Endothelial cell (in vitro differentiated cells): ENCODE data around the gene SDR9C7. TPM values are rescaled to one million over a fixed set of nuclear protein-coding genes. Genes with fewer than 3 reads are reported as not detected.
"Not testable (repeated sequence)": the region's sequence is repeated elsewhere in the genome, so short reads cannot be mapped to it uniquely, and the experiment has no call there.

Experiments used
- DNase-seq: peaks from one replicate; pipeline ENCODE4 v3.0.0; 2021; ENCODE audit warnings: low spot score
- H3K27ac Mint-ChIP-seq: one replicate; pipeline ENCODE4 v1.8.0; 2021; ENCODE audit warnings: mixed read lengths, inconsistent platforms; ENCODE audit not compliant: unreplicated experiment
- H3K27me3 Mint-ChIP-seq: one replicate; pipeline ENCODE4 v1.8.0; 2021; ENCODE audit warnings: mild to moderate bottlenecking, moderate library complexity, mixed read lengths, inconsistent platforms; ENCODE audit not compliant: unreplicated experiment
- H3K36me3 Mint-ChIP-seq: one replicate; pipeline ENCODE4 v1.8.0; 2021; ENCODE audit warnings: mild to moderate bottlenecking, low read depth, mixed read lengths, inconsistent platforms; ENCODE audit not compliant: unreplicated experiment
- H3K4me1 Mint-ChIP-seq: one replicate; pipeline ENCODE4 v1.8.0; 2021; ENCODE audit warnings: mild to moderate bottlenecking, mixed read lengths, inconsistent platforms; ENCODE audit not compliant: unreplicated experiment
- H3K4me3 Mint-ChIP-seq: one replicate; pipeline ENCODE4 v1.8.0; 2021; ENCODE audit warnings: mild to moderate bottlenecking, mixed read lengths, inconsistent platforms; ENCODE audit not compliant: unreplicated experiment
- H3K9me3 Mint-ChIP-seq: one replicate; pipeline ENCODE4 v1.8.0; 2021; ENCODE audit warnings: mixed read lengths, inconsistent platforms; ENCODE audit not compliant: unreplicated experiment
- total RNA-seq: library from RNA; stranded (reverse); fragmentation: NEBNext Ultra II Directional; extraction: Animal tissue kit (Norgen Biotek cat#: 25700); gene quantifications from one replicate; pipeline ENCODE4 v1.2.1, GENCODE V29; 2021; ENCODE audit not compliant: unreplicated experiment
- TF ChIP-seq, protein P1 (sequence below): fragments of 200-600 bp; sonication (generic); IDR thresholded peaks from one replicate; pipeline ENCODE4 v1.5.0; 2021; ENCODE audit warnings: antibody characterized with exemption; ENCODE audit not compliant: unreplicated experiment

Gene SDR9C7
- total RNA-seq, 1 donor from 2014 or later, result not detected

DNA sequence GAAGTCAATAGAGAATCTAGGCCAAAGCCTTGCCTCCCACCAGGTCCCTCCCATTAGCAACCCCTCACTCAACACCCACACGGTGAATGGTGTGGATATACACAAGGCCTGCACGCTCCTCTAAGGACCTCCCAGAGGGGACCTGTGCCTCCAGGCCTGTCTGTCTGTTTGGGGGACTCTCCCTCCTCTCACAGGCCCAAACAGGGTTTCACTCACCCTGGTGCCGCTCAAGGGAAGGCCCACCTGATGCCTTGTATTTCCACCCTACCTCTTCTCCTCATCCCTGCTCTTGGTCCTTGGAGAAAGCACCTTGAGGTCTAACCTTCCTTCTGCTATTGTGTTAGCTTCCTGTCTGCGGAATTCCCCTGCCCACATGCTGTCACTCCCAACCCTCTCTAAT lies 4.4 kb downstream of the SDR9C7 start:
- no peak overlapping the region for H3K27ac Mint-ChIP-seq
- TF ChIP-seq, protein P1, sequence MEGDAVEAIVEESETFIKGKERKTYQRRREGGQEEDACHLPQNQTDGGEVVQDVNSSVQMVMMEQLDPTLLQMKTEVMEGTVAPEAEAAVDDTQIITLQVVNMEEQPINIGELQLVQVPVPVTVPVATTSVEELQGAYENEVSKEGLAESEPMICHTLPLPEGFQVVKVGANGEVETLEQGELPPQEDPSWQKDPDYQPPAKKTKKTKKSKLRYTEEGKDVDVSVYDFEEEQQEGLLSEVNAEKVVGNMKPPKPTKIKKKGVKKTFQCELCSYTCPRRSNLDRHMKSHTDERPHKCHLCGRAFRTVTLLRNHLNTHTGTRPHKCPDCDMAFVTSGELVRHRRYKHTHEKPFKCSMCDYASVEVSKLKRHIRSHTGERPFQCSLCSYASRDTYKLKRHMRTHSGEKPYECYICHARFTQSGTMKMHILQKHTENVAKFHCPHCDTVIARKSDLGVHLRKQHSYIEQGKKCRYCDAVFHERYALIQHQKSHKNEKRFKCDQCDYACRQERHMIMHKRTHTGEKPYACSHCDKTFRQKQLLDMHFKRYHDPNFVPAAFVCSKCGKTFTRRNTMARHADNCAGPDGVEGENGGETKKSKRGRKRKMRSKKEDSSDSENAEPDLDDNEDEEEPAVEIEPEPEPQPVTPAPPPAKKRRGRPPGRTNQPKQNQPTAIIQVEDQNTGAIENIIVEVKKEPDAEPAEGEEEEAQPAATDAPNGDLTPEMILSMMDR, result no peak
- H3K9me3 Mint-ChIP-seq, result no peaks in the 10 kb centered on the region
- H3K4me1 Mint-ChIP-seq, result peaks cover 29% of the 10 kb centered on the region
- H3K36me3 Mint-ChIP-seq, result peaks cover 2% of the 10 kb centered on the region
- H3K4me3 Mint-ChIP-seq, result no peak overlapping the region
- DNase-seq, result no peak
- peaks cover 6% of the 10 kb centered on the region for H3K27me3 Mint-ChIP-seq

DNA sequence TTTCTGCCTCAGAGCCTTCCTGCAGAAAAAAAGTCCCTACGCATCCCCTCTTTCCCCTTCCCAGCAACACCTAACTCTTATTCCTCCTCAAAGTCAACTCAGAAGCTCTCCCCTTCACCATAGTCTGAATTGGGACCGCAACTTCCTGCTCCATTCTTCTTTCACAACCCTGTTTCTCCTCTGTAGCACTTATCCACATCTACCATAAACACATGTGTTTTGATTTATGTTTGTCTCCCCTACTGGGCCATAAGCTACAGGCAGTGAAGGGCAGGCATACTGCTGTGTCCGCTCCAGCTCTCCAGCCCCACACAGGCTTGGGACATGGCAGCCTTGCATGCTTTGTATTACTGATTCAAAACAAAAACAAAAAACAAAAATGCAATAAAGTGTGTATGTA lies 5.9 kb downstream of the SDR9C7 start:
- DNase-seq, result no peak
- Mint-ChIP-seq H3K36me3 (peaks cover 2% of the 10 kb centered on the region), H3K27ac (no peak overlapping the region), H3K27me3 (peaks cover 6% of the 10 kb centered on the region), H3K9me3 (no peaks in the 10 kb centered on the region), H3K4me3 (no peak overlapping the region), H3K4me1 (peaks cover 23% of the 10 kb centered on the region)
- TF ChIP-seq, protein P1, result no peak

DNA sequence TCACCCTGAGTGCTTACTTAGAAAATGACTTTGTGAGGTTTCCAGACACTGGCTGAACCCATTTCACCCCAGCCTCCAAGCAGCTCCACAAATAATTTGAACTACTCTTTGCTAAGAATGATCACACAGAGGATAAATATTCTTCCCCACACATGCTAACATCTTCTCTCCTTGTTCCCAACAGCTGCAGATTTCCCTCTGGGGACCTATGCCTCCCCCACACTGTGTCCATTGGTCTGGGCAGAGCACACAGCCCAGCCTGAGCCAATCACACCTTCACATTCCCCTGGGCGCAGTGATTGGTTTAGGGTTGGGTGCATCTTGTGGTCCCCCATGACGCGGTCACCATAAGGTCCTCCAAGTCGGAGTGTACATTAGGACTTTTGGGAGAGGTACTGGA lies 6.9 kb downstream of the SDR9C7 start:
- no peak overlapping the region for H3K27ac Mint-ChIP-seq
- no peak for DNase-seq
- H3K27me3 Mint-ChIP-seq, result peaks cover 4% of the 10 kb centered on the region
- H3K4me1 Mint-ChIP-seq, result peaks cover 15% of the 10 kb centered on the region
- H3K4me3 Mint-ChIP-seq, result no peak overlapping the region
- TF ChIP-seq, protein P1, result no peak
- peaks cover 2% of the 10 kb centered on the region for H3K36me3 Mint-ChIP-seq
- no peaks in the 10 kb centered on the region for H3K9me3 Mint-ChIP-seq

DNA sequence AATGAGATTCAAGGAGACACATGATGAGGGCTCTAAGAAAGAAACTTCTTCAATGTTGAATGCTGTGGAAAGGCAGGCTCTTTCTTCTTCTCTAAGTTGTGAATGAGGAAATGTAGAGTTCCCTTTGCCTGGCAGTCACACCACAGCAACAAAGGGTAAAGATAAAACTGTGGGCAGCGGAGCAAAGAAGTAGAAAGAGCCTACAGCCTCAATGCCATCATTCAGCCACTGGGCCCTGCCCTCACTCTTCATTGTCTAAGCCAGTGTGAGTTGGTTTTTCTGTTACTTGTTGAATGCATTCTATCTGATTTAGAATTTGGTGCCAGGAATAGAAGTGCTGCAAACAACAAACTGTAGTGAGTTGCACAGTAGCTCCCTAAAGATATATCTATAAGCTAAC lies 12.2 kb downstream of the SDR9C7 start:
- no peak for DNase-seq
- H3K36me3 Mint-ChIP-seq, result no peaks in the 10 kb centered on the region
- TF ChIP-seq, protein P1, result no peak

DNA sequence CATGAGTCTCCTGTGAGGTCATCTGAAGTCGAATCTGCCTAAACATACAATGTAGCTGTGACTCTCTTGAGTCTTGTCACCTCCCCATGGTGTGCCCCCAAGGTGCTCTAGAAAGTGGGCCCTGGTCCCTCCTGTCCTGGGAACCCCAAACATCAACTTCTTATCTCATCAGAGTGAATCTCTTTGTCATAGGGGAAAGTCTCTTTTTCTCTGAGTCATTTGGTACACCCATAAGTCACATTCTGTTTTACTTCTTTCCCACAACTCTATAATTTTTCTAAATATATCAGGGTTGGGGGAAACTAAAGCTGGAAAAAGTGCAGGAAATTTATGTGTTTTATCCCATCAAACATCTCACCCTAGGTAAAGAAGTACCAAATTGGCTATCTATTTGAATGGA lies 12.9 kb downstream of the SDR9C7 start:
- no peaks in the 10 kb centered on the region for H3K4me1 Mint-ChIP-seq
- H3K36me3 Mint-ChIP-seq, result no peaks in the 10 kb centered on the region
- TF ChIP-seq, protein P1, result no peak
- DNase-seq, result no peak
- H3K27ac Mint-ChIP-seq, result no peak overlapping the region
- H3K27me3 Mint-ChIP-seq, result no peaks in the 10 kb centered on the region
- H3K4me3 Mint-ChIP-seq, result no peak overlapping the region
- H3K9me3 Mint-ChIP-seq, result no peaks in the 10 kb centered on the region

More for the DNA sequence above, 12.2 kb downstream of the SDR9C7 start:
- H3K27me3 Mint-ChIP-seq, result no peaks in the 10 kb centered on the region
- no peak overlapping the region for H3K4me3 Mint-ChIP-seq
- no peak overlapping the region for H3K27ac Mint-ChIP-seq
- H3K9me3 Mint-ChIP-seq, result no peaks in the 10 kb centered on the region
- no peaks in the 10 kb centered on the region for H3K4me1 Mint-ChIP-seq

DNA sequence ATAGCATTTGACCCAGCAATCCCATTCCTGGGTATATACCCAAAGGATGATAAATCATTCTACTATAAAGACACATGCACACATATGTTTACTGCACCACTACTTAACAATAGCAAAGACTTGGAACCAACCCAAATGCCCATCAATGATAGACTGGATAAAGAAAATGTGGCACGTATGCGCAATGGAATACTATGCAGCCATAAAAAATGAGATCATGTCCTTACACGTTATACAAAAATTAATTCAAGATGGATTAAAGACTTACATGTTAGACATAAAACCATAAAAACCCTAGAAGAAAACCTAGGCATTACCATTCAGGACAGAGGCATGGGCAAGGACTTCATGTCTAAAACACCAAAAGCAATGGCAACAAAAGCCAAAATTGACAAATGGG lies 16.1 kb downstream of the SDR9C7 start:
- not testable (repeated sequence) for H3K27ac Mint-ChIP-seq, H3K9me3 Mint-ChIP-seq, H3K36me3 Mint-ChIP-seq, DNase-seq, H3K4me1 Mint-ChIP-seq, H3K27me3 Mint-ChIP-seq, H3K4me3 Mint-ChIP-seq
